KOPT-K1 (cell line): ENCODE measurements around the gene CELF2.

Experiments
- H3K27ac ChIP-seq: fragments of 200-600 bp; sonication (generic); 2 replicates; pipeline ENCODE4 v1.5.1; 2016; ENCODE audit warnings: antibody characterized with exemption, mild to moderate bottlenecking, low read depth, low read length; ENCODE audit not compliant: poor library complexity, severe bottlenecking
- H3K36me3 ChIP-seq: fragments of 200-600 bp; sonication (generic); 2 replicates; pipeline ENCODE4 v1.5.1; 2017; ENCODE audit warnings: antibody characterized with exemption, mild to moderate bottlenecking, low read length, moderate library complexity; ENCODE audit not compliant: insufficient read depth
- H3K9me3 ChIP-seq: fragments of 200-600 bp; sonication (generic); 2 replicates; pipeline ENCODE4 v1.5.1; 2017; ENCODE audit warnings: antibody characterized with exemption, low read length, mild to moderate bottlenecking; ENCODE audit not compliant: insufficient read depth, poor library complexity, severe bottlenecking

The CELF2 gene

GRCh38 chr10:11192304-11193000 is 174.8 kb downstream of the CELF2 start:
- H3K36me3 ChIP-seq, result peaks cover 90% of the 10 kb centered on the region
- H3K9me3 ChIP-seq, result no peaks in the 10 kb centered on the region
- H3K27ac ChIP-seq, result no peak overlapping the region

GRCh38 chr10:11193001-11193551 is 175.4 kb downstream of the CELF2 start:
- Histone ChIP-seq H3K36me3 (peaks cover 94% of the 10 kb centered on the region), H3K9me3 (no peaks in the 10 kb centered on the region), H3K27ac (no peak overlapping the region)

- Histone ChIP-seq H3K9me3 (no peaks in the 10 kb centered on the region), H3K36me3 (peaks cover 94% of the 10 kb centered on the region), H3K27ac (no peak overlapping the region)
These were observed 177.4 kb downstream of the CELF2 start for GRCh38 chr10:11194859-11195586.

GRCh38 chr10:11195623-11196022 is 178.0 kb downstream of the CELF2 start:
- H3K36me3 ChIP-seq, result peaks cover 96% of the 10 kb centered on the region
- H3K9me3 ChIP-seq, result no peaks in the 10 kb centered on the region
- H3K27ac ChIP-seq, result no peak overlapping the region

- Histone ChIP-seq H3K36me3 (peaks cover 96% of the 10 kb centered on the region), H3K27ac (no peak overlapping the region), H3K9me3 (no peaks in the 10 kb centered on the region)
These were observed 179.6 kb downstream of the CELF2 start for GRCh38 chr10:11197266-11197712.

GRCh38 chr10:11197878-11198277 is 180.2 kb downstream of the CELF2 start:
- Histone ChIP-seq H3K36me3 (peaks cover 95% of the 10 kb centered on the region), H3K9me3 (no peaks in the 10 kb centered on the region), H3K27ac (no peak overlapping the region)

- Histone ChIP-seq H3K36me3 (peaks cover 99% of the 10 kb centered on the region), H3K27ac (no peak overlapping the region), H3K9me3 (no peaks in the 10 kb centered on the region)
These were observed 184.2 kb downstream of the CELF2 start for GRCh38 chr10:11201911-11202310.

GRCh38 chr10:11204351-11204942 is 186.8 kb downstream of the CELF2 start:
- no peaks in the 10 kb centered on the region for H3K9me3 ChIP-seq
- H3K36me3 ChIP-seq, result peaks cover 88% of the 10 kb centered on the region
- H3K27ac ChIP-seq, result no peak overlapping the region

- H3K27ac ChIP-seq, result no peak overlapping the region
- H3K36me3 ChIP-seq, result peaks cover 81% of the 10 kb centered on the region
- no peaks in the 10 kb centered on the region for H3K9me3 ChIP-seq
These were observed 187.5 kb downstream of the CELF2 start for GRCh38 chr10:11205030-11205772.

- H3K36me3 ChIP-seq, result peaks cover 79% of the 10 kb centered on the region
- H3K27ac ChIP-seq, result no peak overlapping the region
- H3K9me3 ChIP-seq, result no peaks in the 10 kb centered on the region
These were observed 189.2 kb downstream of the CELF2 start for GRCh38 chr10:11206676-11207559.

- Histone ChIP-seq H3K36me3 (peaks cover 79% of the 10 kb centered on the region), H3K9me3 (no peaks in the 10 kb centered on the region), H3K27ac (peak overlapping the region; percentile 80)
These were observed 189.8 kb downstream of the CELF2 start for GRCh38 chr10:11207560-11207844.

- Histone ChIP-seq H3K27ac (peak overlapping the region; percentile 80), H3K36me3 (peaks cover 80% of the 10 kb centered on the region)
These were observed 190.6 kb downstream of the CELF2 start for GRCh38 chr10:11208243-11208642.

GRCh38 chr10:11208908-11209829 is 191.5 kb downstream of the CELF2 start:
- H3K36me3 ChIP-seq, result peaks cover 80% of the 10 kb centered on the region
- H3K9me3 ChIP-seq, result no peaks in the 10 kb centered on the region
- H3K27ac ChIP-seq, result peak overlapping the region; percentile 80

More at GRCh38 chr10:11208243-11208642, 190.6 kb downstream of the CELF2 start:
- no peaks in the 10 kb centered on the region for H3K9me3 ChIP-seq
